IMR-90 (cell line): ENCODE measurements around the gene PKD1L1. TPM values are rescaled to one million over a fixed set of nuclear protein-coding genes. Genes with fewer than 3 reads are reported as not detected.

Experiments
- ATAC-seq: fragments of 200-7000 bp; cut with Tn5 transposase; 2 replicates; pipeline ENCODE4 v1.9.1; 2020; ENCODE audit warnings: low read depth, mild to moderate bottlenecking, moderate library complexity
- BruUV-seq: library from RNA; stranded (reverse); fragments of 400-500 nt; replicated peaks from 2 replicates; lab custom pipeline; 2021; lab: Mats Ljungman, UMichigan
- CTCF ChIA-PET: fragments of 300-600 bp; formaldehyde crosslinking; extraction: SDS; loops from one replicate; lab custom pipeline; 2021; ENCODE audit warnings: antibody characterized with exemption; lab: Yijun Ruan, JAX
- POLR2A ChIA-PET: fragments of 300-600 bp; sonication (Branson Sonifier 250); formaldehyde crosslinking; loops from one replicate; lab custom pipeline; 2022; ENCODE audit warnings: antibody characterized with exemption; ENCODE audit not compliant: unreplicated experiment; lab: Charles Lee
- DNase-seq: peaks from one replicate; pipeline ENCODE4 v3.0.0; 2013
- H2AFZ ChIP-seq: replicated peaks from 2 replicates; pipeline ENCODE3; 2013; ENCODE audit warnings: low read length, mild to moderate bottlenecking; ENCODE audit not compliant: poor library complexity
- H2AK5ac ChIP-seq: 2 replicates; pipeline ENCODE4 v1.6.1; 2013; ENCODE audit warnings: low read depth, low read length, inconsistent platforms
- H2AK9ac ChIP-seq: replicated peaks from 2 replicates; pipeline ENCODE3; 2013; ENCODE audit warnings: mild to moderate bottlenecking, low read depth, low read length, moderate library complexity; ENCODE audit not compliant: poor library complexity
- H2BK120ac ChIP-seq: 2 replicates; pipeline ENCODE4 v1.6.1; 2013; ENCODE audit warnings: low read depth, low read length, inconsistent platforms
- H2BK15ac ChIP-seq: 3 replicates; pipeline ENCODE4 v1.6.1; 2013; ENCODE audit warnings: low read depth, low read length, inconsistent platforms
- H2BK20ac ChIP-seq: 2 replicates; pipeline ENCODE4 v1.6.1; 2013; ENCODE audit warnings: low read depth, mild to moderate bottlenecking, inconsistent platforms, low read length, moderate library complexity
- H2BK5ac ChIP-seq: 2 replicates; pipeline ENCODE4 v1.6.1; 2013; ENCODE audit warnings: mild to moderate bottlenecking, low read depth, low read length, inconsistent platforms; ENCODE audit not compliant: poor library complexity, severe bottlenecking
- H3K14ac ChIP-seq: replicated peaks from 2 replicates; pipeline ENCODE4 v1.6.1; 2013; ENCODE audit warnings: low read depth, low read length, inconsistent platforms
- H3K18ac ChIP-seq: 2 replicates; pipeline ENCODE4 v1.6.1; 2013; ENCODE audit warnings: low read depth, low read length, control low read depth
- H3K23ac ChIP-seq: 2 replicates; pipeline ENCODE4 v1.6.1; 2013; ENCODE audit warnings: low read depth, low read length, inconsistent platforms
- H3K27ac ChIP-seq: 2 replicates; pipeline ENCODE4 v1.5.1; 2013; ENCODE audit warnings: mild to moderate bottlenecking, control low read depth, low read length; ENCODE audit not compliant: insufficient read depth
- H3K27me3 ChIP-seq: 2 replicates; pipeline ENCODE4 v1.6.1; 2013; ENCODE audit warnings: low read length; ENCODE audit not compliant: control insufficient read depth, insufficient read depth
- H3K36me3 ChIP-seq: 2 replicates; pipeline ENCODE4 v1.6.1; 2013; ENCODE audit warnings: low read length, mixed read lengths; ENCODE audit not compliant: control insufficient read depth, insufficient read depth
- H3K4ac ChIP-seq: 2 replicates; pipeline ENCODE4 v1.6.1; 2013; ENCODE audit warnings: low read depth, low read length, inconsistent platforms
- H3K4me1 ChIP-seq: 2 replicates; pipeline ENCODE4 v1.6.1; 2013; ENCODE audit warnings: low read length, mixed read lengths; ENCODE audit not compliant: control insufficient read depth, insufficient read depth
- H3K4me2 ChIP-seq: 2 replicates; pipeline ENCODE4 v1.6.1; 2013; ENCODE audit warnings: low read depth, mild to moderate bottlenecking, control low read depth, low read length, moderate library complexity
- H3K4me3 ChIP-seq: 2 replicates; pipeline ENCODE4 v1.5.1; 2013; ENCODE audit warnings: low read depth, mild to moderate bottlenecking, control low read depth, low read length, moderate library complexity; ENCODE audit not compliant: insufficient read depth
- H3K56ac ChIP-seq: 2 replicates; pipeline ENCODE4 v1.6.1; 2013; ENCODE audit warnings: low read length, inconsistent platforms; ENCODE audit not compliant: insufficient read depth; ENCODE audit errors: extremely low read depth
- H3K79me1 ChIP-seq, 2 experiments: 2 replicates each; pipeline ENCODE4 v1.6.1; 2013; ENCODE audit warnings: low read length in 2 of 2, inconsistent platforms in 1 of 2, low read depth in 1 of 2
- H3K9ac ChIP-seq: 2 replicates; pipeline ENCODE4 v1.6.1; 2013; ENCODE audit warnings: low read depth, low read length, control low read depth
- H3K9me1 ChIP-seq: 2 replicates; pipeline ENCODE4 v1.6.1; 2013; ENCODE audit warnings: low read length, inconsistent platforms; ENCODE audit not compliant: insufficient read depth
- H3K9me3 ChIP-seq: 2 replicates; pipeline ENCODE4 v1.6.1; 2013; ENCODE audit warnings: low read length; ENCODE audit not compliant: control insufficient read depth, insufficient read depth
- H4K20me1 ChIP-seq: 2 replicates; pipeline ENCODE4 v1.6.1; 2013; ENCODE audit warnings: low read length, inconsistent platforms; ENCODE audit not compliant: insufficient read depth
- H4K5ac ChIP-seq: 2 replicates; pipeline ENCODE4 v1.6.1; 2013; ENCODE audit warnings: mild to moderate bottlenecking, low read depth, low read length, control low read depth
- H4K8ac ChIP-seq, 2 experiments: 2 replicates each; pipeline ENCODE4 v1.6.1; 2013; ENCODE audit warnings: low read depth in 2 of 2, low read length in 2 of 2, control low read depth in 1 of 2, inconsistent platforms in 1 of 2
- H4K91ac ChIP-seq: 2 replicates; pipeline ENCODE4 v1.6.1; 2013; ENCODE audit warnings: low read depth, low read length, inconsistent platforms; ENCODE audit not compliant: insufficient read depth
- BHLHE40 ChIP-seq: fragments of 150-350 bp; IDR thresholded peaks from 2 replicates; pipeline ENCODE4 v1.6.1; 2016; ENCODE audit warnings: mild to moderate bottlenecking, low read depth, low read length
- CEBPB ChIP-seq: IDR thresholded peaks from 2 replicates; pipeline ENCODE4 v1.6.1; 2012; ENCODE audit warnings: low read depth, low read length, improper control_type of control experiment
- CHD1 ChIP-seq: IDR thresholded peaks from 2 replicates; pipeline ENCODE4 v1.6.1; 2012; ENCODE audit warnings: low read depth, low read length, improper control_type of control experiment
- MXI1 ChIP-seq: IDR thresholded peaks from 2 replicates; pipeline ENCODE4 v1.6.1; 2012; ENCODE audit warnings: low read depth, mild to moderate bottlenecking, low read length, moderate library complexity, borderline replicate concordance
- NFE2L2 ChIP-seq: fragments of 150-350 bp; IDR thresholded peaks from 2 replicates; pipeline ENCODE4 v1.6.1; 2016; ENCODE audit warnings: low read depth, mild to moderate bottlenecking, low read length
- RAD21 ChIP-seq: IDR thresholded peaks from 2 replicates; pipeline ENCODE4 v1.6.1; 2012; ENCODE audit warnings: low read length, improper control_type of control experiment
- RCOR1 ChIP-seq: IDR thresholded peaks from 2 replicates; pipeline ENCODE4 v1.6.1; 2012; ENCODE audit warnings: mild to moderate bottlenecking, low read length, improper control_type of control experiment; ENCODE audit not compliant: insufficient replicate concordance
- SMC3 ChIP-seq: fragments of 150-350 bp; IDR thresholded peaks from 2 replicates; pipeline ENCODE4 v1.6.1; 2016; ENCODE audit warnings: low read depth, mild to moderate bottlenecking, antibody characterized with exemption, low read length, moderate library complexity
- WGBS, 2 experiments: methylation state at CpG; one replicate each; pipeline versions ENCODE4 v1.1.5 to v1.1.7; 2013; ENCODE audit warnings: missing lambda C conversion rate in 2 of 2; ENCODE audit not compliant: insufficient read length in 1 of 2; ENCODE audit errors: extremely low coverage in 2 of 2; 5-methylcytosine and 5-hydroxymethylcytosine counted together
- dilution Hi-C: fragments of 300-500 bp; cut with HindIII; formaldehyde crosslinking; loops from one replicate; pipeline ENCODE4 v1.14.3; 2018; ENCODE audit warnings: low sequenced_read_pairs; ENCODE audit not compliant: unreplicated experiment
- in situ Hi-C: fragments of 300-500 bp; cut with MboI; formaldehyde crosslinking; loops from 3 replicates; pipeline ENCODE4 v1.14.3; 2019; ENCODE audit warnings: low sequenced_read_pairs, inconsistent platforms, mixed read lengths
- intact Hi-C: fragments of 100-400 bp; cut with micrococcal nuclease; formaldehyde crosslinking; loops from 2 replicates; pipeline ENCODE4 v1.10.0; 2022
- polyA plus RNA-seq, 3 experiments: library from polyadenylated mRNA; depleted of rRNA; stranded (reverse); fragments of >200 nt; gene quantifications; 2 replicates each; pipeline ENCODE4 v1.2.3, GENCODE V29; 2012; ENCODE audit warnings: low replicate concordance in 1 of 3
- total RNA-seq: library from RNA; depleted of rRNA; stranded (reverse); fragments of >200 nt; gene quantifications from 2 replicates; pipeline ENCODE4 v1.2.3, GENCODE V29; 2012
- TF ChIP-seq, protein P1 (sequence below): conservative IDR thresholded peaks from 2 replicates; pipeline ENCODE4 v1.5.1; 2012; ENCODE audit warnings: mild to moderate bottlenecking, low read depth, low read length, improper control_type of control experiment
- TF ChIP-seq, protein P2 (sequence below): fragments of 150-350 bp; IDR thresholded peaks from 2 replicates; pipeline ENCODE4 v1.6.1; 2016; ENCODE audit warnings: low read depth, mild to moderate bottlenecking, low read length, moderate library complexity, borderline replicate concordance

The PKD1L1 gene
- total and polyA plus RNA-seq, 2 of the 4 experiments (the other 2 are of a cell fraction): under 0.01 to 0.15 TPM

DNA sequence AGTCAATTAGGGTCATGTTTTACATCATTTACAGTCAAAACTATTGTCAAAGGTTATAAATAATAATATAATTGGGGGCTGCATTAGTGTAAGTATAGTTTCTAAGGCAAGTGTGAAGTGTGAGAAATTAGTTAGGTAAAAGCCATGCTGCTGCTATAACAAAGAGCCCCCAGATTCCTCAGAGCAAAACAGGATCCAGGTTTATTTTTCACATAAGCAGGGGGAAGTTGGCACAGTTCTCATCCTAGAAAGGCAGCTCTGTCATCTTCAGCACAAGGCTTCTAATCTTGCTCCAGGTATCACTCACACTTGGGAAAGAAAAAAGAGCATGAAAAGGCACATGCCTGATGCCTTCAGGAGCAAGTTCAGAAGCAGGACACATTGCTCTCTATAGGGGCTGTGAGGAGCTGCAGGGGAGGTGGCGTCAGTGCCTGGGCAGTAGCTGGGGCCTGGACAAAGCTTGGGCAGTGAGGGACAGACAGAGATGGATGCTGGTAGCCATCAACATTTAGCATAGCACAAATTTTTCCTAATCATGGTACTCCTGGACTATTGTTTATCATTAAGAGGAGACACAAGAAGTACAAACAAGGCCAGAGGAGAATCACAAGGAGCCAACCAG, 170.6 kb downstream of the PKD1L1 start:
- H4K8ac ChIP-seq: no peak overlapping the region
- no peak overlapping the region for H4K5ac ChIP-seq
- H4K91ac ChIP-seq: peak overlapping the region; percentile 43
- H3K18ac ChIP-seq: no peak overlapping the region
- peak overlapping the region; percentile 14; the same call in 1 of the 2 replicates for H3K14ac ChIP-seq
- peak overlapping the region; percentile 43; the same call in 1 of the 2 replicates for H2BK20ac ChIP-seq
- intact Hi-C loops (no loop called here), in situ Hi-C loops (no loop called here), dilution Hi-C loops (no loop called here)
- no peaks in the 10 kb centered on the region for H3K36me3 ChIP-seq
- no peak overlapping the region for H3K4me2 ChIP-seq
- H2AFZ ChIP-seq: no peak overlapping the region
- TF ChIP-seq CEBPB (no peak), SMC3 (no peak), NFE2L2 (no peak), RAD21 (no peak), CHD1 (no peak), BHLHE40 (no peak), MXI1 (no peak), RCOR1 (no peak)
- TF ChIP-seq, protein P1, sequence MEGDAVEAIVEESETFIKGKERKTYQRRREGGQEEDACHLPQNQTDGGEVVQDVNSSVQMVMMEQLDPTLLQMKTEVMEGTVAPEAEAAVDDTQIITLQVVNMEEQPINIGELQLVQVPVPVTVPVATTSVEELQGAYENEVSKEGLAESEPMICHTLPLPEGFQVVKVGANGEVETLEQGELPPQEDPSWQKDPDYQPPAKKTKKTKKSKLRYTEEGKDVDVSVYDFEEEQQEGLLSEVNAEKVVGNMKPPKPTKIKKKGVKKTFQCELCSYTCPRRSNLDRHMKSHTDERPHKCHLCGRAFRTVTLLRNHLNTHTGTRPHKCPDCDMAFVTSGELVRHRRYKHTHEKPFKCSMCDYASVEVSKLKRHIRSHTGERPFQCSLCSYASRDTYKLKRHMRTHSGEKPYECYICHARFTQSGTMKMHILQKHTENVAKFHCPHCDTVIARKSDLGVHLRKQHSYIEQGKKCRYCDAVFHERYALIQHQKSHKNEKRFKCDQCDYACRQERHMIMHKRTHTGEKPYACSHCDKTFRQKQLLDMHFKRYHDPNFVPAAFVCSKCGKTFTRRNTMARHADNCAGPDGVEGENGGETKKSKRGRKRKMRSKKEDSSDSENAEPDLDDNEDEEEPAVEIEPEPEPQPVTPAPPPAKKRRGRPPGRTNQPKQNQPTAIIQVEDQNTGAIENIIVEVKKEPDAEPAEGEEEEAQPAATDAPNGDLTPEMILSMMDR: no peak
- TF ChIP-seq, protein P2, sequence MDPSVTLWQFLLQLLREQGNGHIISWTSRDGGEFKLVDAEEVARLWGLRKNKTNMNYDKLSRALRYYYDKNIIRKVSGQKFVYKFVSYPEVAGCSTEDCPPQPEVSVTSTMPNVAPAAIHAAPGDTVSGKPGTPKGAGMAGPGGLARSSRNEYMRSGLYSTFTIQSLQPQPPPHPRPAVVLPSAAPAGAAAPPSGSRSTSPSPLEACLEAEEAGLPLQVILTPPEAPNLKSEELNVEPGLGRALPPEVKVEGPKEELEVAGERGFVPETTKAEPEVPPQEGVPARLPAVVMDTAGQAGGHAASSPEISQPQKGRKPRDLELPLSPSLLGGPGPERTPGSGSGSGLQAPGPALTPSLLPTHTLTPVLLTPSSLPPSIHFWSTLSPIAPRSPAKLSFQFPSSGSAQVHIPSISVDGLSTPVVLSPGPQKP: no peak
- H3K27ac ChIP-seq: no peak overlapping the region
- peaks cover 16% of the 10 kb centered on the region for H3K9me1 ChIP-seq
- peak overlapping the region; percentile 61 for H3K4ac ChIP-seq
- no peaks in the 10 kb centered on the region for H3K27me3 ChIP-seq
- no peak overlapping the region for H3K4me3 ChIP-seq
- peaks cover 7% of the 10 kb centered on the region; the same call in 1 of the 2 replicates for H3K4me1 ChIP-seq
- H4K20me1 ChIP-seq: no peaks in the 10 kb centered on the region
- WGBS, 2 experiments: no CpG with 5 or more reads among the region's 1 CpG
- no peak overlapping the region for H2AK9ac ChIP-seq
- no peak overlapping the region for H3K56ac ChIP-seq
- peak overlapping the region; percentile 38 for H2BK120ac ChIP-seq
- ChIA-PET CTCF (no interaction called here), POLR2A (no interaction called here)
- no peak overlapping the region for H3K9ac ChIP-seq
- H2AK5ac ChIP-seq: peak overlapping the region; percentile 29
- no peaks in the 10 kb centered on the region for H3K79me1 ChIP-seq
- H2BK5ac ChIP-seq: no peak overlapping the region
- BruUV-seq: no TSS peak
- H3K9me3 ChIP-seq: no peaks in the 10 kb centered on the region
- ATAC-seq: no peak
- H3K23ac ChIP-seq: no peak overlapping the region
- peak overlapping the region; percentile 77; the same call in 1 of the 3 replicates for H2BK15ac ChIP-seq
- DNase-seq: no peak
